Occipital lobe (tissue), 2 donors: ENCODE measurements around the gene TECPR1. TPM values are rescaled to one million over a fixed set of nuclear protein-coding genes. Genes with fewer than 3 reads are reported as not detected.
"Not testable (repeated sequence)": the region's sequence is repeated elsewhere in the genome, so short reads cannot be mapped to it uniquely, and the experiment has no call there.

Experiments
- DNase-seq: peaks from one replicate; lab custom pipeline; 2025; lab: John Stamatoyannopoulos, UW
- total RNA-seq: library from RNA; depleted of rRNA; stranded (reverse); fragments of >200 nt; gene quantifications from one replicate; pipeline ENCODE4 v1.2.3, GENCODE V29; 2014

The TECPR1 gene
- total RNA-seq, 1 donor from 2014 or later = 41.5 TPM

DNA sequence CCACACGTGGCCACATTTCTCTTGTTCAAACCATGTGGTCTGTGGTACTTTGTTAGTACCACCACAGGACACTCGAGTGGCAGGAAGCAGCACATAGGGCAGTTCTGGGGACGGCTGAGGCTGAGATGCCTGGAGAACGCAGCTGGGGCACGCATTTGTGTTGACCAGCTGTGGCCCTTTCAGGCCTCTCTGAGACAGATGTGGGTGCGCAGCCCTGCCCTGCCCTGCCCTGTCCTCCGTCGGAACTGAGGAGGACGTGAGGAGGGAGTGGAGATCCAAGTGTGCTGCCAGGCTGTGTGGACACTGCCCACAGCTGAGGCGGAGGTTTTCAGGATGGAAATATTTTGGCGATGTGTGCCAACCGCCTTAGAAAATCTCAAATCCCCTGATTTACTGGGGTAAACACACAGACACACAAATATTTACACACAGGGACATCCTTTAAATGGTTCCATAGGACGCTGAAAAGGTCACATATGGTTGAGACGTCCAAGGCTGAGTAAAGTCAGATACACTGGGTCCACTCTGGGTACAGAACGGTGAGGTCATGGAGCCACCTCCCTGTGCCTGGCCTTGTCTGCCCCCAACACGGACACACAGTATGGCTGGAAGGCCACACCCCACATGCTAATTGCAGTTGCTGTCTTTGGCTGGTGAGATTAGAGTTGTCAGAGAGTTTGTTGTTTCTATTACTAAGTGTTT is 26.0 kb downstream of the TECPR1 start:
- DNase-seq = no peak

DNA sequence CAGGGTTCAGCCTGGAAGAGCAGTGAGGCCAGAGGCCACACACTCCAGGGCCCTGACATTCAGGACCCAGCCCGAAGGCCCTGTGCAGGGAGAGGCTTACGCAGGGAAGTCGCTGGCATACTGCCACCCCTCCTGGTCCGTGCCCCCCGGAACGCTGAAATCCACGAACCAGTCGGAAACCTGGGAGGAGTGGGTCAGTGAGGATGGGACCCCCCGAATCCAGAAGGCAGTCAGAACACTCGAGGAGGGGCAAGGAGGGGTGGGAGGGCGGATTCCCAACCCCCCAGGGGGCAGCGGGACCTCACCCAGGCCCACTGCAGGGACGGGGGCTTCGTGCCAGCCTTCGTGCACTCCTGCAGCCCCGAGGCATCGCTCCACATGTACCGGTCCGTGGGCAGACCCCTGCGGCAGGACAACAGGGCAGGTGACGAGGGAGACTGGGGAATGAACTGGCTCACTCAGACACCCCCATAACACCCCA is 27.3 kb downstream of the TECPR1 start:
- no peak for DNase-seq

DNA sequence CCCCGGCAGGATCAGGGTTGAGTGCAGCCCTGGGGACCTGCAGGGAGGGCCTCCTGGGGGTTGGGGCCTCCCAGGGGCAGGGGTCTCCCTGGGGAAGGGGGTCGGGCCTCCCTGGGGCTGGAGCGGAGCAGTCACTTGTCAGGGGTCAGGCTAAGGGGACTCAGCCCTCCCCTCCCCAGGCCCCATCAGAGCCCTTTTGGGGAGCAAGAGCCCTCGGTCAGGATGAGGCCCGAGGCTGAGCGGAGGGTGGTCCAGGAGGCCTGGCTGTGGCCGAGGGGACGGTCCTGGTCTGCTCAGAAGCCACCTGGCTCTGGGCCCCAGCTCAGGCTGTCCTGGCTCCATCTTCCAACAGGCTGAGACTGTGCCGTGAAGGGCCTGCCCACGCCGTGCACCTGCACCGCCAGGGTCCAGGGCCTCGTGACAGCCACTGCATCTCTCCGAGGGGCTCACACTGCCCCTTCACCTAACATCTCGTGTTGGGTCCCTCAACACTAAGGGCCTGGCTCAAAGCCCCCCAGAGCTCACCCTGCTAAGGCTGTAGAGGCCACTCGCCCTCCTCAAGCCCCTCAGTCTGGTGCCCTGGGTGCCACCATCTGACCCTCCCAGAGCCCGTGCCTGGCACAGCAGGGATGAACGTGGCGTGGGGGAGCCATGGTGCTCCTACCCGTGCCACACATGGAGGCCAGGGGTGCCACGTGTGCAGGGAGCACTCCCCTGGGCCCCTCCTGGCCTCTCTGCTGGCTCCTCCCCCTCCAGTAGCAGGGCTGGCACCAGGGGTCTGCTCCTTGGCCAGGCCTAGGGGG is 27.9 kb downstream of the TECPR1 start:
- no peak for DNase-seq

DNA sequence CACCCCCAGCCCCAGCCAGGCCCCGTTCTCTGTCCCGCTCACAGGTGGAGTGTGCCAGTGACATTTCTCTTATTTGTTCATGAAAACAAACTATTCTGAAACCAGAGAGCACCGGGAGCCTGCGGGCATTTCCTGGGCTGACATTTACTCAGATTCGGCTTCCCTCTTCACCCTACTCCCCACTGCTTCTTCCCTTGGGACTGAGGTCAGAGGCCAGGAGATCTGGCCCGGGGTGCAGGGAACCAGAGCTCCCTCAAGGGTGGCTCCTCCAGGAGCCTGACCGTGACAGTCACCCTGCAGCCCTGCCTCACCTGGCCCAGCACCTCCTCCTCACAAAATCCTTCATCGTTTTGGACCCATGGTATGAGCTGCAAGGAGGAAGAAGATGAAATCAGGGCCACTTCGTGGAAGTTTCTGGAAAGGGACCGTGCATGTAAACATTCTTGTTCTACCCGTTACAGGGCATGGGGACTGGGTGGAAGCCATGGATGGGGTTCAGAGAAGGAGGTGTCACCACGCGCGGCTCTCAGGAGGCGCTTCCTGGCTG is 28.6 kb downstream of the TECPR1 start:
- DNase-seq = no peak

DNA sequence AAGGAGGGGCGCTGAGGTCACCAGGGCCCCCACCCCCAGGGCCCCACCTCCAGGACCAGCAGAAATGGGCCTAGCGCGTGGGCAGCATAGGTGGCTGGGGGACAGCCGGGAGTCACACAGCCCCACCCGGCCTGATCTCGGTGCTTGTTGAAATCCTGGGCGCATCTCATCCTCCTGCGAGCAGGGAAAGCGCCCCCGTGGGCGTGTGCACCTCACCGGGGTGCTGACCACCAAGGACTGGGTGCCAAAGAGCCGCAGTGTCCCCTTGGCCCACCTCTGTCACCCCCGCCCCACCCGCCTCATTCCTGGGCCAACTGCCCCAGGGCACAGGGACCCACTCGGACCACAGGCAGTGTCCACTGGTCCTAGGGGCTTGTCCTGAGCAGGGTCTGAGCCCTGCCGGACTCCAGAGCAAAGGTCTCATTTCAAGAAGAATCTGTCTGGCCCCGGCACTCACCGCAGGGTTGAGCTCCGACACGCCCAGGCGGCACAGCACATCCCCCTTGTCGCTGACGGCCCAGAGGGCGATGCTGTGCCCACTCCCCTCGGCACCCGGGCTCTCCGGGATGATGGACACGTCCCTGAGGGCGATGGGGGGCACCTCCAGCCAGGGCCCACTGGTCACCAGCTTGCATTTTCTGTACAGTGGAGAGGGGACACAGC is 29.4 kb downstream of the TECPR1 start:
- no peak for DNase-seq

DNA sequence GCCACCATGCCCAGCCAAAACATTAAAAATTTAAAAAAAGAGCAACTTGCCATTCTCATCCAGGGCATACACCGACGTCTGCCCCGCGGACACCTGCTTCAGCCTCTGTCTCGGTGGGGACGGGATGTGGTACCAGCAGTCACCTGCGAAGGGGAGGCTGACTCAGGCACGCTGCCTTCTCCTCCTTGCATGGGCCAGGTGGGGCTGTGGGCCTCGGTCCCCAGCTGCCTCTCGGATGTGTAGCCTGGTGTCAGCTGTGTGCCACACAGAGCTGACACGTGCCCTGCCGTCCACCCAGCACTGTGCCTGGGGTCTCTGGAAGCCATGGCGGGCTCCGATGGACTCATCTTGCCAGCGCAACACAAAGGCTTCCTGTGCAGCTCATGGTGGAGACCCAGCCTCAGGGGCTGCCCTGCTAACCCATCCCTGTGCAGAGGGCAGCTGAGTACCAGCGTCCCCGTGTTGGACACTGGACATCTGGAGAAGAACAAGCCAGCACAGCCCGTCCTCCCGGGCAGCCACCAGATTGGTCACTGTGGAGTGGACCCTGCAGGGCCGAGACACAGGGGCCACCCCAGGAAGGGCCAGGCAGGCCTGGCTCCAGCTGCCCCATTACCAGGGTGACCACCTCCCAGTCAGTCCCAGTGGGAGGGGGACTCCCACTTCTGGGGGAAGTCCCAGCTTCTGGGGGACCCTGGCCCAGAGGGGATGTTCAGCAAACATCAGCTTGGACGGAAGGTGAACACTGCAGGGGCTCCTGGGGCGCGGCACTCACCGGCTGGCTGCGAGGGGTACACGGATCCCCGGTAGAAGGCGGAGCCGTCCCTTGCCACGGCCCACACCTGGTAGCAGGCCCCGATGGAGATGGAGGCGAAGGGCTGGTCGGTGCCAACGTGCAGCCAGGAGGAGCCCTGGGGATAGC is 30.2 kb downstream of the TECPR1 start:
- no peak for DNase-seq

DNA sequence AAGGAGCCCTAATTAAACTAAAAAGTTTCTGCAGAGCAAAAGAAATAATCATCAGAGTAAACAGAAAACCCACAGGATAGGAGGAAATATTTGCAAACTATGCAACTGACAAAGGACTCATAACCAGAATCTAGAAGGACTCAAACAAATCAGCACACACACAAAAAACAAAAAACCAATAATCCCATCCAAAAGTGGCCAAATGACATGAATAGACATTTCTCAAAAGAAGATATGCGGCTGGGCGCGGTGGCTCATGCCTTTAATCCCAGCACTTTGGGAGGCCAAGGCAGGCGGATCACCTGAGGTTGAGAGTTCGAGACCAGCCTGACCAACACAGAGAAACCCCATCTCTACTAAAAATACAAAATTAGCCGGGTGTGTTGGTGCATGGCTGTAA is 32.6 kb downstream of the TECPR1 start:
- DNase-seq = not testable (repeated sequence)

DNA sequence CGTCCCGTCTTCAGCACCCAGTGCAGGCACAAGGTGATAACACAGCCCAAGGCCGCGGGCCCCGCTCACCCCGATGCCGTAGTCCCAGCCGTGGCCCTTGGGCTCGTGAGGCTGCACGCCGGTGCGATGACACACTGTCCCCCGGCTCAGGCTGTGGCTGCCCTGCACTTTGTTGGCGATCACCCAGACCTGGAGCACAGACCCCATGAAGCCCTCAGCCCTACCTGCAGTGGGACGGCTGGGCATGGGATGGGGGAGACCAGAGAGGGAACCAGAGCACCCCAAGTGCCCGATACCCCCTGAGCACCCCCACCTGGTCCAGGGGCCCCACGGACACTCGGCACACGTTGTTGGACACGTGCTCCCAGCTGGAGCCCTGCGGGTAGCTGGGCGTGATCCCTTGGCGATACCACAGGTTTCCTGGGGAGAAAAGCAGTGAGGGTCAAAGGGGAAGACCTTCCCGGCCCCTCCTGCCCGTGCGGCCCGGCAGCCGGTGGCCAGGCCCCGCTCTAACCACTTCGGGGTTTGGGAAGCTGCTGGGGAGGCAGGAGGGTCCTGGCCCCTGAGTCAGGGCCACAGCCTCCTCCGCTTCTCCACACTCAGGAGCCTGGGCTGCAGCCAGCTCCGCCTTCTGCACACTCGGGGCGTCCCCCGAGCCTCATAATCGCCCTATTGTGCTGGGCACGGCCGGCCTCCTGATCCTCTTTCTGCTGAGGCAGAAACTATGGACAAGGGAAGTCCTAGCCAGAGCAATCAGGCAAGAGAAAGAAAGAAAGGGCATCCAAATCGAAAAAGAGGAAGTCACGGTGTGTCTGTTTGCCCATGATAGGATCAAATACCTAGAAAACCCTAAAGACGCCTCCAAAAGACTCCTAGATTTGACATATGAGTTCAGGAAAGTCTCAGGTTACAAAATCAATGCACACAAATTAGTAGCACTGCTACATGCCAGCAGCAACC is 34.1 kb downstream of the TECPR1 start:
- peak; percentile 51 for DNase-seq

DNA sequence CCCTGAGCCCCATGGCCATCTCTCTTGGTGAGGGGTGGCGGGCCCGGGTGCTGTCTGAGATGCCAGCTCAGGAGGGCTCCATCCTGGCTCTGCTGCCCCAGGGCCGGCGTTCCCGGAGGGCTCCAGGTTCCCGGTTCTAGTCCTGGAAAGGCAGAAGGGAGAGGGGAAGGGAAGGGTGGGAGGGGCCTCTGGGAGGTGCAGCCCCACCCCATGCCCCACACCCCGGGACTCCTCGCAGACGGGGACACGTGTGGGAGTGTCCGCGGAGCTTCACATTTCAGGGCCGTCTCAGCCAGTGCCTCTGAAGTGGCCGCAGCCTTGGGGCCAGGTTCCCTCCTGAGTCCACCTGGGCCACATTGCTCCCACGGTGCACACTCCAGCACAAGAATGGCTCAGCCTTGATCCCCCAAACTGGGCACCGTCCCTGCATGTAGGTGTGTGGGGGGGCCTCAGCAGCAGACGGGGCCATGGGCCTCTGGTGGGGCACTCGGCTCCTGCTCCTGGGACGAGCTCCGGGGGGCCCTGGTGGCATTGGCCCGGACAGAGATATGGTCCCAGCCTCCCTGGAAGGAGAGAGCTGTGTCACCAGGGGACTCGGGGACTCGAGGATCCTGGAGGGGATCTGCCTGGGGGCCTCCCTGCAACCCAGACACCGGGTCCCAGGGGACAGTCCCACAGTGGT is 35.0 kb downstream of the TECPR1 start:
- DNase-seq = no peak

DNA sequence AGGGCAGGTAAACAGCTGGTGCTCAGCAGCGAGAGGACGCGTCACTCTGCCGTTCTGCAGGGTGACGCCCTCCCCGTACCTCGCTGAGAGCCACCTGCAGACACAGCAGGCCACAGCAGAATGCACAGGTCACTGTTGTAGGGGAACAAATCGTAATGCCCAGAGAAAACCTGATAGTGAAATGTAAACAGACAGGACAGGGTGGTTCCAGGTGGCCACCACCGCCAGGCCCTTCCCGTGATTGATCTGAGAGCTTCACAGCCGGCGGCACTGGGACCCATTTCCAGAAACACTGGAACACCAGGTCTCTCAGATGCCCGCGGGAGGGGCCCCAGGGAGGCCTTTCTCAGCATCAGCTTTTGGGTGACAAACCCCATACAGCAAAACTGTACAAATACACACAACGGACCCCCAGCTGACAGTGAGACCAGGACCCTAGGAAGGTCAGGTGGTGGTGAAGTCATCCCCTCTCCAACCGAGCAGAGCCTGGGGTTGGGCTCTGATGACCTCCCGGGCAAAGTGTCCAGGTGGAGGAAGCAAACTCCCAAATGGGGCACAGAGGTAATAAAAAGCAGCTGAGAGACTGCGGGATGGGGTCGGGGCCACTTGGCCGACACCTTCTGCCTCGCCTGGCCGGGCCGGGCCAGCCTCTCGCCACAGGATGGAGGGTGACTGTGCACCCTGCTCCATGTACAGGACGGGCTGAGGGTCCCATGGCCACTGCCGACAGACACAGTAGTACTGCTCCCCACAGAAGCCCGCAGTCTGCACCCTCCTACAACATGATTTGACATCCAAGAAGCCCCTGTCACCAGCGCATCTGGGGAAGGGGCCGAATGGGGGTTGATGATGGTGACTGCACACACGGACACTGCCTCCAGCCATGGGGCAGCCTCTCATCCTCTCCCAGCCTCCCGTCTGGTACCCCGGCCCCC is 36.2 kb downstream of the TECPR1 start:
- no peak for DNase-seq

DNA sequence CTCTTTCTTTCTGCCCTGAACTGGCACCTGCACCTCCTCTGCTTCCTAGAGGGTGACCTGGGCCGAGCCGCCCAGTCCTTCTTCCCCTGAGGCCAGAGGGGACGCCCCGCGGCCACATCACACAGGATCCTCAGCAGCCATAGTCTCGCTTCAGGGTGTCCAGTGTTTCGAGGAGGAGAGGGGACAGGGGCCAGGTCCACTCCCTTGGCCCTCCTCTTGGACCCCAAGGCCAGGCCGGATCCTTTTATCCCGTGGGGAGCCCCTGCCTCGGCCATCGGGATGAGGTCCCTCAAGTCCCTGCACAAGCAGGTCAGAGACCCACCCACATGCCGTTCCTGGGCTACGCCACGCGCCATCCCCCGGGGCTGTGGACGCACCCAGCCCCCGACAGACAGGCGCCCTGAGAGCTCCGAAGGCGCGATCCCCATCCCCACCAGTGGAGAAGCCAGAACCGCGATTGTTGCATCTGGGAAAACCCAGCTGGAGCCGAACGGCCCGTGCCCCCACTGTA is 37.2 kb downstream of the TECPR1 start:
- no peak for DNase-seq

DNA sequence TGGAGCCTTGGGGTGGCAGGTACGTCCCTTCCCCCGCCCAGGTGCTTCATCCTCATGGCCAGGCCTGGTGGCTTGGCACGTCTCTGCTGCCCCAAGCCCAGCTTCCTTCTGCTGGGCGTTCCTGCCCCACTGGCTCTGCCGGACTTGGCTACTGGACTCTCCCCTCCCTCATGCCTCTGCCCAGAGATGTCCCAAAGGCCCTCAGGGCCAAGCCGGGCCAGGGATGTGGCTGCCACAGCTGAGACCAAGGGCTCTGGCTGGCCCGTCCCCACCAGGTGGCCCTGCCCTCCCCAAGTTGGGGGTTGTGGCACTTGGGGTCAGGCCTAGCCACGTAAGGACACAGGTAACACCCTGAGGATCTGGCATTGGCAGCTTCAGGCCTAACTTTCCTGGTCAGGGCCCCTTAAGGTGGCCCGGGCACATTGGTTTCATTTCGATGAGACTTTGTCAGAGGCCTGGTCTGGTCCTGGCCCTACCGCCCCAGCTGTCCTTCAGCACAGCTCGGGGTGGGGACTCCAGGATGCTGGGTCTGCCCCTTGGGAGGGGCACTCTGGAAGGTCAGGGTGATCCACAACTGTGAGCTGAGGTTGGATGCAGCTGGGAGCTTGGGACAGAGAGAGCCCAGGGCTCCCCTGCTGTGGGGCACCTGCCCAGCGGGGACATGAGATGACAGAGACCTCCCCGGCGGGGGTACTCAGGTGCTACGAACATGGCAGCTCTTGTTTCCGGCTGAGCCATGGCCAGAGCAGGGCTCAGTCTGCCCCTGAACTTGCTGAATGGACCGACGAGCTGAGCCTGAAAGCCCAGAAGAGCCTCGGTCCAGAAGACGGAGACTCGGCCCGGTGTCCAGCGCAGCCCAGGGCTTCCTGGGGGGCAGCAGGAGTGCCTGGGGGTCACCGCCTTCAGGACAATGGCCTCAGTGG is 37.9 kb downstream of the TECPR1 start:
- no peak for DNase-seq

DNA sequence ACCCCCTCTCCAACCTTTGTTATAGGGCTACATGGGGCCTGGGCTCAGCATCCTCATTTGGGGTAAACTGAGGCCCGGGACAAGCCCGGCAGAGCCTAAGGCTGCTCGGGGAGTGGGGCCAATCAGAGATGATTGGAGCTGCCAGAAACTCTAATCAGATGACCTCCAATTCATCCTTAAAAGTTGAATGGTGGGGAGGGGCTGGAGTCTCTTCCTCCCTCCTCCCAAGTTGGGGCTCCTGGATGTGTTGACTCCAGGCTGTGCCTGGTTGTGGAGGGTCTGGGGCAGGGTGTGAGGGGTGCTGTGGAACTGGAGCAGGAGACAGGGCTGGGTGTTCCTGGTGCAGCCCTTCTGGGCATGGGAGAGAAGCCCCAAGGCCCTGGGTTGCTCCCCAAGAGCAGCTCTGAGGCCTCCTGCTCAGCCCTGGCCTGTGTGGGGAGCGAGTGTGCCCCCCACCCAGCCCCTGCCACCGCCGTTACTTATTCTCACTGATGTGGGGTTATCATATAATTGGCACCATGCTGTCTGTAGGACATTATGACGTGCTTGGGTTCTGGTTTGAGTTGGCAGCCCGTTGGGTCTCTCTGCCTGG is 38.6 kb downstream of the TECPR1 start:
- no peak for DNase-seq

DNA sequence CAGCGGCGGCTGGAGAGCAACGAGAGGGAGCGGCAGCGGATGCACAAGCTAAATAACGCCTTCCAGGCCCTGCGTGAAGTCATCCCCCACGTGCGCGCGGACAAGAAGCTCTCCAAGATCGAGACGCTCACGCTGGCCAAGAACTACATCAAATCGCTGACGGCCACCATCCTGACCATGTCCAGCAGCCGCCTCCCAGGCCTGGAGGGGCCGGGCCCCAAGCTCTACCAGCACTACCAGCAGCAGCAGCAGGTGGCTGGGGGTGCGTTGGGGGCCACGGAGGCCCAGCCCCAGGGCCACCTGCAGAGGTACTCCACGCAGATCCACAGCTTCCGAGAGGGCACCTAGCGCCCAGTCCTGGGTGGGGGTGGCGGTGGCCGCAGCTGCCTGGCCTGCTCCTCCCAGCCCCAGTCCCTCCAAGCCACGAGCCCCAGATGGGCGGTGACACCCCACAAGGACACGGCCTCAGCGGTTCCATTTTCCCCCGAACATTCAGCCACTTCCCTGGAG is 39.4 kb downstream of the TECPR1 start:
- no peak for DNase-seq

DNA sequence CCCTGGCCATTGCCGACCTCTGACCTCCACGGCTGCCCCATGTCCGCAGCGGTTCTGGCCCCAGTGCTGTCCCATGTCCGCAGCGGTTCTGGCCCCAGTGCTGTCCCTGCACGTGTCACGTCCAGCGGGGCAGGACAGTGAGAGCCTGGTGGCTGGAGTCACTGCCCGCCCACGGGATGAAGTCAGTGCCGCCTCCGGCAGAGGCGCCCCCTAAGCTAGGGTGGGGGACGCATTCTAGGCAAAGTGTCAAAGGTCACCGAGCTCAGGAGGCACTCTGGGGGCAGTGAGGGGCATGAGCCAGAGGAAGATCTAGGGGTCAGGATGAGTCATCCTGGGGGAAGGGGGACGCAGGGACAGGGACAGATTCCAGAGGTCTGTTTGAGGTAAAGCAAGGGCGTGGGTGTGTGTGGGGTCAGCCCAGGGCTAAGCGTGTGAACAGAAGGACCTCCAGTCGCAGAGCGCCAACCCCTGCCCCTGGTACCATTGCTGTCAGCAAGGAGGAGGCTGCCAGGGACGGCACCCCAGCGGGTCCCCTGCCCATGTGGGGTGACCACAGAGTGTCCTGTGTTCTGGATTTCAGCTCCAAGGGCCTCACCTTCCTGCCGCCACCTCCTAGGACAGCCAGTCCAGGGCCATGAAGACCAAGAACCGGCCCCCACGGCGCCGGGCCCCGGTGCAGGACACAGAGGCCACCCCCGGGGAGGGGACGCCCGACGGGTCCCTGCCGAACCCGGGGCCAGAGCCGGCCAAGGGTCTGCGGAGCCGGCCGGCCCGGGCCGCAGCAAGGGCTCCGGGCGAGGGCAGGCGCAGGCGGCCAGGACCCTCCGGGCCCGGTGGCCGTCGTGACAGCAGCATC is 40.1 kb downstream of the TECPR1 start:
- no peak for DNase-seq
